CD4-positive, alpha-beta T cell treated with Interleukin-15 for 1 hour (primary cell): ENCODE data around the gene MICAL3.
"Not testable (repeated sequence)": the region's sequence is repeated elsewhere in the genome, so short reads cannot be mapped to it uniquely, and the experiment has no call there.

Source experiments
- DNase-seq: peaks from one replicate; pipeline ENCODE4 v3.0.0-alpha.2; 2020

MICAL3 gene, protein sequence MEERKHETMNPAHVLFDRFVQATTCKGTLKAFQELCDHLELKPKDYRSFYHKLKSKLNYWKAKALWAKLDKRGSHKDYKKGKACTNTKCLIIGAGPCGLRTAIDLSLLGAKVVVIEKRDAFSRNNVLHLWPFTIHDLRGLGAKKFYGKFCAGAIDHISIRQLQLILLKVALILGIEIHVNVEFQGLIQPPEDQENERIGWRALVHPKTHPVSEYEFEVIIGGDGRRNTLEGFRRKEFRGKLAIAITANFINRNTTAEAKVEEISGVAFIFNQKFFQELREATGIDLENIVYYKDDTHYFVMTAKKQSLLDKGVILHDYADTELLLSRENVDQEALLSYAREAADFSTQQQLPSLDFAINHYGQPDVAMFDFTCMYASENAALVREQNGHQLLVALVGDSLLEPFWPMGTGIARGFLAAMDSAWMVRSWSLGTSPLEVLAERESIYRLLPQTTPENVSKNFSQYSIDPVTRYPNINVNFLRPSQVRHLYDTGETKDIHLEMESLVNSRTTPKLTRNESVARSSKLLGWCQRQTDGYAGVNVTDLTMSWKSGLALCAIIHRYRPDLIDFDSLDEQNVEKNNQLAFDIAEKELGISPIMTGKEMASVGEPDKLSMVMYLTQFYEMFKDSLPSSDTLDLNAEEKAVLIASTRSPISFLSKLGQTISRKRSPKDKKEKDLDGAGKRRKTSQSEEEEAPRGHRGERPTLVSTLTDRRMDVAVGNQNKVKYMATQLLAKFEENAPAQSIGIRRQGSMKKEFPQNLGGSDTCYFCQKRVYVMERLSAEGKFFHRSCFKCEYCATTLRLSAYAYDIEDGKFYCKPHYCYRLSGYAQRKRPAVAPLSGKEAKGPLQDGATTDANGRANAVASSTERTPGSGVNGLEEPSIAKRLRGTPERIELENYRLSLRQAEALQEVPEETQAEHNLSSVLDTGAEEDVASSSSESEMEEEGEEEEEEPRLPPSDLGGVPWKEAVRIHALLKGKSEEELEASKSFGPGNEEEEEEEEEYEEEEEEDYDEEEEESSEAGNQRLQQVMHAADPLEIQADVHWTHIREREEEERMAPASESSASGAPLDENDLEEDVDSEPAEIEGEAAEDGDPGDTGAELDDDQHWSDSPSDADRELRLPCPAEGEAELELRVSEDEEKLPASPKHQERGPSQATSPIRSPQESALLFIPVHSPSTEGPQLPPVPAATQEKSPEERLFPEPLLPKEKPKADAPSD (N-terminal part only)

DNA sequence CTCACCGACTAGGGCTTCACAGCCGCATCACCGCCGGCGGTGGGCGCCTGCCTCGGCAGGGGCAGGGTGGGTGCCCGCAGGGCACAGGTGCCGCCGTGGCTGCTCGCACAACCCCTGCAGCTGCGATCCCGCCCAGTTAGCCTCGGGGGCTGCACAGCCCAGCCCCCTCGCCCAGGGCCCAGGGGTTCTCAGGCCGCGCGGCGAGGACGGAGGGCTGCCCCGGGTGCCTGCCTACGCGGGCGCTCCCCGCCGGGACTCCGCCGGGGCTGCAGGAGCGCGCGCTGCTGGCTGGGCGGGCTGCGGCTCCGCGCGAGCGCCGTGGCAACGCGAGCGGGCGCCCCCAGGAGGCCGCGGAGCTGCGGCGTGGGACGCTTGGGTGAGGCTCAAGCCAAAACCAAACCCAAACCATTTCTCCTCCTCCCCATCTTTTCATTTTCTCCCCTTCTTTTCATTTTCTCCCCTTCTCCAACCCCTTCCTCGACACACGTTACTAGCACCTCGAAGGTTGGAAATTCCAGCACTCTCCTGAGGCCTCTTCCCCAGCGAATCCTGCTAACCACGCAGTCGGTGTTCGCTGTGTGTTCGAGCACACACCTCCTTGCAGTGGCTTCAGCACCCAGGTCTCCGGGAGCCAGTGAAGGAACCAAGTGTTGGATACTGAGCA is at the start of gene MICAL3:
Gene MICAL3 (minus strand): TSS at position 286 of the 664 bp plus-strand sequence. CDS start 117,749 bp downstream, outside the sequence.
- DNase-seq = peak; percentile 58

DNA sequence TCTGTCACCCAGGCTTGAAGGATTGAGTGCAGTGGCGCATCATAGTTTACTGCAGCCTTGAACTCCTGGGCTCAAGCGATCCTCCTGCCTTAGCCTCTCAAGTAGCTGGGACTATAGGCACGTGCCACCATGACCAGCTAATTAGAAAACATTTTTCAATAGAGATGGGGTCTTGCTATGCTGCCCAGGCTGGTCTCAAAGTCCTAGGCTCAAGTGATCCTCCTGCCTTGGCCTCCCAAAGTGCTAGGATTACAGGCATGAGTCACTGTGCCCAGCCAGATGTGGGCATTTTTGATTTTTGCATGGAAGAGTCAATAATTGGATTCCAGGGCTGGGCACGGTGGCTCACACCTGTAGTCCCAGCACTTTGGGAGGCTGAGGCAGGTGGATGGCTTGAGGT is 49.6 kb upstream of the MICAL3 start:
- DNase-seq = not testable (repeated sequence)

DNA sequence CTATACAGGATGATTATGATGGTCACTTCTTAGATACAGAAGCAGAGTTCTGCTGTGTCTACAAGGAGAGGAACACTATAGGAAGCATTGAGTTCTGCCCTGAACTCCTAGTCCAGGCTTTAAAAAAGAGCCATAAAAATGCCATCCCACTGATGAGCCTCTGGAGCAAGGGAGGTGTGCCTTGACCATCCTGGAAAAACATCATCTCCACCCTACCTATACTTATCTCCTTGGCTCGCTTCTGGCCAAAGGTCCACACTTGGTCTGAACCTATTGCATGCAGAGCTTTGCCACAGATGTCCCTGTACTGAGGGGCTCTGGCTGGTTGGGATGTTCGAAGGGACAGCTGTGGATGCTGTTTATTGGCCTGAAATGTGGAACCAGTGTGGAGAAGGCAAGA is 49.1 kb upstream of the MICAL3 start:
- no peak for DNase-seq

DNA sequence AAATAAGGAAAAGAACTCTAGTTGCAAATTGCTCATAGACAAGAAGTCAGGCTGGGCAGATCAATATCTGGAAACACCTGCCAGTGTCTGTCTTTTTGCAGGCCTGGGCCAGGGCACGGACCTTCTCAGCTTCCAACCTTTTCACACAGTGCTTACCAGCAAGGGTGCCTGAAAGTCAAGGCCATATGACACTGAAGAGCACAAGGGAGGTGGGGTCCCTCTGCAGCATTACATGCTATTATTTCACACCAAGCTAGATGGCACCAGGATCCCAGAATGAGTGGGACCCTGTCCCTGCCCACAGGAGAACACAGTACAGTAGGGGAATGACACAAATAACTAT is 47.6 kb upstream of the MICAL3 start:
- DNase-seq = no peak

DNA sequence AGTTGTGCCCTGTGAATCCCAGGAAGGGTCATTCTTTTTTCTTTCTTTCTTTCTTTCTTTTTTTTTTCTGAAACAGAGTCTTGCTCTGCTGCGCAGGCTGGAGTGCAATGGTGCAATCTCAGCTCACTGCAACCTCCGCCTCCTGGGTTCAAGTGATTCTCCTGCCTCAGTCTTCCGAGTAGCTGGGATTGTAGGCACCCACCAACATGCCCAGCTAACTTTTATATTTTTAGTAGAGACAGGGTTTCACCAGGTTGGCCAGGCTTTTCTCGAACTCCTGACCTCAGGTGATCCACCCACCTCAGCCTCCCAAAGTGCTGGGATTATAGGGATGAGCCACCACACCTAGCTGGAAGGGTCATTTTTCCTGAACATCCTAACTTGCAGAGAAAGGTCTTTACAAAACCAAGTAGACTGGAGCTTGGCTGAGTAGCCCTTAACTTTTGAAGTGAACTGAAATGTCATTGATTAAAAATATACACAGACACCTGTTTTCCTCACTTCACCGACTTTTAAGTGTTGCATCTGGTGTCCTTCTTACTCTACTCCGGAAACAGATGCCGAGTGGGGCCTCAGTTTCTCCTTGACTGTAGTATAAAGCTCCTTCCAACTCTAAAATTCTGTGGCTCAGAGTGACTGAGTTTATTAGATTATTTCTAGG is 47.1 kb upstream of the MICAL3 start:
- DNase-seq = not testable (repeated sequence)

DNA sequence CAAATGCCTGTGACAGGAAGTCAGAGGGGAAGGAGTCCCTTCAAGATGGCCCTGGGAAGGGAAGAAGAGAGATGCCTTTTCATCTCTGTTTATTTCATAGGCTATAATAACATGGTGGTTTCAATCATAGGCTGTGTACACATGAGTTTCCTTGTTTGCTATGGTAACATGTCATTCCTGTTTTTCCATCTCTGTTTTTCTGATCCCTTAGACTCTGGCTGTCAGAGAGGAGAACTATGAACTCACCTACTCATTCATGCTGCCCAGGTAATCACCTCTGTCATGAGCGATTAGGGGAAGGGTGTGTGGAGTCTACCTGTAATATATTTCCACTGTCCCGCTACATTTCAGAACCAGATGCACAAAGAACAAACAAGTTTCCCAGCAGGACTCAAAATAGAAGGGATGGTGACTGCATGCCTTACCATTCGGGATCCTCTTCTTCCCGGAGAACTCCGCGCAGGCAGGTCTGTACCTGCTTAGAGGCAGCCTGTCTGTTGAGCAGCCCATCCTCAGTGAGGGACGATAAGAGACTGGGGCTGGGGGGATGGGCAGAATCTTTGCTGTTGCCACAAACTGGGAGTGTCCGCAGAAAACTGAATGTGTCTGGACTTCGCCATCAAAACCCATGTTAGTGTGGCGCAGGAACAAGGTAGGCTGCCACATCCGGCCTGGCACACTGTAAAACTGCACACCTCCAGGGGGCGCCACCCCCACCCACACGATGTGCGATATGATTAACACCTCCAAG is 46.4 kb upstream of the MICAL3 start:
- no peak for DNase-seq

DNA sequence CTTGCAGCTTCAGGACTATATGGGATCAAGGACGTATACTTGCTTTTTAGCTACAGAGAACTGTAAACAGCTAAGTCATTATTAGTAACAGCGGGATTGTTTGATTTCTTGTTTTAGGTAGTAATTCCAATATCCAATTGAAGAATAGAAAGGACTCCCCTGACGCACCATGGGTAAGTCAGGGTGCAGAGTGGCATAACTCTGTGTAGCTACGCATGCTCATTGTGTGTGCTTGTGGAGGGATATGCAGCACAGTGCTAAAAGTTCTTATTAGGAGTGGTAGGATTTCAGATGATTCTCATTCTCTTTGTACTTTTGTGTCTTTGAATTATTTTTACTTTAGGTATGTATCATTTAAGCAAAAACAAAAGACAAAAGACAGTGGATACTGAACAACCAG is 45.7 kb upstream of the MICAL3 start:
- DNase-seq = no peak

DNA sequence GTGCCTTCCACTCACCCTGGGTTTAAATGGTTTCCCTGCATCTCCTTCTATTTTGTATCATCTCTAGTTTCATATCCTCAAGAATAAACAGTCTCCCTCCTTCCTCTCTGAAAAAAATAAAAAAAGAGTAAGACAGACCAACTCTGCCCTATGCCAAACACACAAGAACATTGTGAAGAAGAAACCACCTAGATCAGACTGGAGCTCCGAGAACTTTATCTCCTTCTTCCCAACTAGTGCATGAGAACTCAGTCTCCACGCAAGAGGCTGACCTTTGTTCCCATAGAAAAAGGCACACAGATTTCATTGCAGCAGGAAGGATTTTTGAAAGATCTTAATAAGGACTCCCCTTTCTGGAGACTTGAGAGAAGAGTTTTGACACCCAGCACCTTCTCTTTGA is 44.7 kb upstream of the MICAL3 start:
- DNase-seq = no peak

DNA sequence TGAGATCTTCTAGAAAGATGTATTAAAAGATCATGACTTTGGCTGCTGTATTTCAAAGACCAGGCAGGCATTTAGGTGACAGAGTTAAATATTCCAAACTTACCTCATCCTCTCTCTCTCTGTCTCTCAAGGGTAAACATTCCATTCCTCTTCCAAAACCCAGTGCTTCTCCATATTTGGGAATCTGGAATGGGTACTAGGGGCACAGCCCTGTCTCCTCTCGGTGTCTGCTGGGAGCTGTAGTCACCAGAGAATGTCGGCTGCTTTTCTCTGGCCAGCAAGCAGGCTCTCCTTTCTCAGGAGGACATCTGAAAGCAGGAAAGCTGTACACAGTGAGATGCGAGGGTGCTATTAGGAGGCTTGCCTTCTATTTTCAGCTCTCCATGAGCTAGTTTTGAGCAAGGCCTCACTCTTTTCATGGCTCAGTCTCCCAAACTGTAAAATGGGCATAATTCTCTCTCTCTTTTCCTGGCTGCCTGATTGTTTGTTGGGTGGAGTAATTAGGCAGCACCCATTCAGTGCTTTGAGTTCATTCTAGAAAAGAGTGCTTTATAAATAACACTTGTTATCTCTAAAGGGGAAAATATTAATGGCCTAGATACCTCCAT is 44.1 kb upstream of the MICAL3 start:
- no peak for DNase-seq

DNA sequence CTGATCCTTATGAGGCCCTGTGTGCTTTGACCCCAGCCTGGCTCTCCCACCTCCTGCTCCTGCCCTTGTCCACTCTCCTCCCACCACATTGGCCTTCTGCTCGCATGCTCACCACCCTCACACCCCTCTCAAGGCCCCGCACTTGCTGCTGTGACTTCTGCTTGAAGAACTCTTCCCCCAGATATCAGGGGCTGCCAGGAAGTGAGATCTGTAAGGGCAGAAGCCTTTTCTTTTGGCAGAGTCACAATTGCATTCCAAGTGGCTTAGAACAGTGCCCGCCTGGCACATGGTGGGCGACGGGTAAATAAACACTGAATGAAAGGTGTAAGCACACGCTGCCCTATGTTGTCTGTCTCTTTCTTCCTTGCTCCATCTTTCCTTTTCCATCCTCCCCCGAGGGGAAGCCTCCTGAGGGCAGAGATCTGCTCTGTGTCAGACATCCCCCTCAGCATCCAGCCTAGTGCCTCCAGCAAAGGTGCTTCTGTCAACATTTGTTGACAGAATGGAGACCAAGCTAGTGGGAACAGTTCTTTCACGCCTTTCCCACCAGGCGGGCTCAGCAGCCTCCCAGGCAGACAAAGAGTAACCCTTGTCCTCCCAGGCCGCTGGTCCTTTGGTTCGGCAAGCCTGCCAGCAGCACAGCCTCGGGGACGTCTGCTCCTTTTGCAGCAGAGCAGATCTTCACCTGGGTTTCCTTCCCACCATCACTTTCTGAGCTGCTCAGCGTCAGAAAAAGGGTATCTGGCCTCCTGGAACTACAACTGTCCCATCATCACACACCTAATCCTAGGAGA is 43.4 kb upstream of the MICAL3 start:
- DNase-seq = no peak

DNA sequence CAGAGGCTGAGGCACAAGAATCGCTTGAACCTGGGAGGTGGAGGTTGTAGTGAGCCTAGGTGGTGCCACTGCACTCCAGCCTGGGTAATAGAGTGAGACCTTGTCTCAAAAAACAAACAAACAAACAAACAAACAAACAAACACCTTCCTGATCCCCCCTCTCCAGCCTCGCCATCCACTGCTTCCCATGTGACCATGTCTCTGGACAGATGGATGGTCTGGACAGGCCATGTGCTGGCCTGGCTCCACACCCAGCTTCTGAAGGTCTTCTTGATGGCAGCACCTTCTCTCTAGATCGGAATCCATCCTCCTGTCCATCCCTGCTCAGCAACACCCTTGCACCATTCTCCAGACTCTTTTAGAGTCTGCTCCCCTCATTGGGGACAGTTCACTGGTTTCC is 42.8 kb upstream of the MICAL3 start:
- no peak for DNase-seq

DNA sequence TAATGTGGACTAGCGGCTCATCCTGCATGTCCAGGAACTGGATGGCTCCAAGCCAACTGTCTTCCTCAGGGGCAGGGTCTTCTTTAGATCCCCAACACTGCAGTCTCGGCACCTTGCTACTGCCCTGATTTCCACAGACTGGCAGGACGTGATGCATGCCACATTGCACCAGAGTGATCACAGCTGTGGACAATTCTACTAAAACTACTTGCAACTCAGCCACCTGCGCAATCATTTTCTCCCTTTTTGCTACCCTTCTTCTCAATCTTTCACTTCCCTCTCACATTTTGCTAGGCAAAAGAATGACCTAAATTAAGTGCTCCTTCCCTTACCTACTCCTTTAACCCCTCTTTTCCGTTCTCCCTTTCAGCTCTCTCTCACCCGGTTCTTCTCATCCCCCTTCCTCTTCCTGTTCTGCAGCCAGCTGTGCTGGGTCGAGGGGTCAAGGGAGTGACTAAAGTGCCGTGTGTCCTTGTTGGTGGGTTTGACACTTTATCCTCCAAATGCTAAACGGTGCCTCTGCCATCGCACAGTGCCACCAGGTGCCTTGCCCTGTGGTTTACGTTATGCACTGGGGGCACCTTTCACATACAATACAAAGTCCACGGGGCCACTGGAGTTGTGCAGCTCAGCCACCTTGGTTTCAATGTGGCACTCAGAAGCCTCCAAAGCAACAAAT is 42.0 kb upstream of the MICAL3 start:
- DNase-seq = no peak

DNA sequence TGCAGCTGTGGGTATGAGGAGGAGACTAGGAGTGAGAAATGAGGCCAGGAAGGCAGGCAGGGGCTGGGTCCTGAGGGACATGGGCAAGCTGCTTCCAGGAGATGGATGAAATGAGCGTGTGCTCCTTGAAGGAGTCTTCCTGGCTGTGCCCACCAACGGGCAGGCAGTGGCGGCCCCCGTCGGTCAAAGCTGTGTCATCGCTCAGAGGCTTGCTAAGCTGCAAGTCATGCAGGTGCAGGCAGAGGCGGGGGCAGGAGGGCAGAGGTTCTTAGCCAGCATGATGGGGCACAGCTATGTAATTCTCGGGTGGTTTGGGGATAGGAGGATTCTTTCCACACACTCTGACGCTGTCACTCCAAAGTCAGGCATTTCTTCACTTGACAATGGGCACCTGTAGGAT is 40.9 kb upstream of the MICAL3 start:
- DNase-seq = no peak

DNA sequence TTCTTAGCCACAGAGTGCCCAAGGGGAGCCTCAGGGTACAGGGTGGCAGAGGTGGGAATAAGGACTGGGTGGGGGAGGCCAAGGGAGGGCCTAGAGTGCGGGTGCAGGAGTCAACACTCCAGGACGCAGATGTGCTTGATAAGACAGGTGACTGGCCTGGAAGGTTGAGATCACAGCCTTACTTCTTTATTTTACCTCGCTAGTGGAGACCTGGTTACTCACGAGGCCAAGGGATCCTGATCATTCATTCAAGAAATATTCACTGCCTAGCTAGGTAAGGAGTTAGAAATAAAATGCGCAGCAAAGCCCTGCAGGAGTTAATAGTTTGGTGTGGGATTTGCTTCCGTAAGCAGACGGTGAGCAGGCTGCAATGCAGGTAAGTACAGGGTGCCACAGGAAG is 40.3 kb upstream of the MICAL3 start:
- DNase-seq = no peak

DNA sequence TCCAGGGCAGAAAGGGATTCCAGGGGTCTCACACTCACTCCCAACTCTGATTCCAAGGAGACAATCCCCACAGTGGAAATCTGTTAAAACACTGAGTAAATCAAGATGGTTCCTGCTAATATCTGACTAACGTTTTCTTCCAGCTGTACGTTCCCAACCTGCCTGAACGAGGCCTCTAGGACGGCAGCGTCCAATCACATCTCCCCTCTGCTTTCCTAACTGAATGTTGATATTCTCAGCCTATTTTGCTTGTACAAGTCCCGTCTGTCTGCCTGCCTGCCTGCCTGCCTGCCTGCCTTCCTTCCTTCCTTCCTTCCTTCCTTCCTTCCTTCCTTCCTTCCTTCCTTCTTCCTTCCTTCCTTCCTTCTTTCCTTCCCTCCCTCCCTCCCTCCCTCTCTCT is 39.4 kb upstream of the MICAL3 start:
- DNase-seq = not testable (repeated sequence)

DNA sequence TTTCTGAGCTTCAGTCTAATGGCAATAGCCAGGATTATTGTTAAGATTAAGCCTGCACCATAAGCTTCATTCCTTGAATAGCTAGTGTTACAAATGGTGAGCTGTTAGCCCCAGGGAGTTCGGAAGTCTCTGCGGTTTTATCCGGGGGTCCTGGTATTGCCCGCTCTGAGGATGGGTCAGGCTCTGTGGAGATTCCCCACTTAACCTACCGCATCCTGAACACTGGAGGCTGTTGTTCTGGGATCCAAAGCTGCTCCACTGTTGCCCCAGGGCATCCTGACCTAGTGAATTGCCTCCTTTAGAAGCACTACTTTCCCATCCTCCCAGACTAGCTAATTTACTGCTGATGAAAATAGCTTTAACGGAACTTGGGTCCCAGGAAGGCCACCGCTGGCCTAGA is 38.9 kb upstream of the MICAL3 start:
- DNase-seq = no peak

DNA sequence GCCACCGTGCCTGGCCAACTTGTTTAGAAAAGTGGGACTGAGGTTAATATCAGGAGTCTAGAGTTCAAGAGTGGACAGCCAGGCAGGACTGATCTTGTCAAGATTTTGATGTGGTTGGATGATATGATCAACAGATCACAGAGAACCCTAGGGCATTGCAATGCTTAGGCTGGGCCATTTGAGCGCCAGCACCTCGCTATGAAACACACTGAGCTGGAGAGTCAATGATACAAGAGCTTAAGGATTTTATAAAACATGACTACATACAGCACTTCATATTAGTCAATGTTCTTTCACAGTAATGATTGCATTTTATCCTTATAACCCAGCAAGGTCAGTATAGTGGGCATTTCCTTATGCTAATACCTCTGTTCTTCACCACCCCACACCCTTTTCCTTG is 38.1 kb upstream of the MICAL3 start:
- no peak for DNase-seq

DNA sequence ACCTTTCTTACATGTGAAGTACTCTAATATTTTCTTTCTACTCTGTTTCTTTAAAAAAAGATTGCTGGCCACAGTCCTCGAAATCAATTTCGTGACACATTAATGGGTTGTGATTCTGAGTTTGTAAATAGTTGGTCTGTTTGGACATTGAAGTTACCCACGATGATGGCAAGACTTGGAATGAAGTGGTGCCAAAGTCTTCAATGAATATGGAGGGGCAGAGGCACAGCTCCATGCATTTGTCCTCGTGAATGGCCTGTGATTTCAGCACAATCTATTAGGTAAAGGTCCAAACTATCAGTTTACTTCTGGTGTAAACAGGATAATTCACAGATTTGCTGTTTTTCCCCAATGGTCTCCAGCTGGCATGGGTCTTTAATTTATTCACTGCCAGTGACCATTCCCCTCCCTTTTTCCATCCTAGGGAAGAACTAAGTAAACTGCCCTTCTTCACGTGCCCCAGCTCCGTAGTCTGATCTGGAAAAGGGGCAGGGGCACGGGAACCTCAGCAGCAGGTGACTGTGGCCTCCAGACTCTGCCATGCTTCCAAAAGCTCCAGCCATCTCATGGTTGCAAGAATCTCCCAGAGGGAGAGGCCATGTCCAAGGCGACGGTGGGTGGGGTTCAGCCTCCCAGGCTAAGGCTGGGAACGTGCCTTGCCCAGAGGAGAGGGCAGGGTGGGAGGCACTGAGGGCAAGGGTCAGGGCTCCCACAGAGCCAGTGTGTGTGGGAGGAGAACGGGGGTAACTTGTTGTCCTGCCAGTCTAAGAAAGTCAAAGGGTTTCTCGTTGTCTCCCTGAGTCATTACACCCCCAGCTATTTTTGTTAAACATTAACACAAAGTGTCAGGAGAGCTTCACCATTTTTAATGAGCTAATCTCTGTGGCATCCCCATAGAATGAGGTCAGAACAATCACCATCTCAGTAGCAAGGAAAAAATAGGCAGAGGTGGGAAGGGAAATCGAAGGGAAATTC is 36.6 kb upstream of the MICAL3 start:
- DNase-seq = no peak
